ENCODE measurements around the gene WDR91. TPM values are rescaled to one million over a fixed set of nuclear protein-coding genes. Genes with fewer than 3 reads are reported as not detected.
"Not testable (repeated sequence)": the region's sequence is repeated elsewhere in the genome, so short reads cannot be mapped to it uniquely, and the experiment has no call there.

WDR91 gene
- total RNA-seq, 1 experiment from 2014 or later, result 7.3 TPM

DNA sequence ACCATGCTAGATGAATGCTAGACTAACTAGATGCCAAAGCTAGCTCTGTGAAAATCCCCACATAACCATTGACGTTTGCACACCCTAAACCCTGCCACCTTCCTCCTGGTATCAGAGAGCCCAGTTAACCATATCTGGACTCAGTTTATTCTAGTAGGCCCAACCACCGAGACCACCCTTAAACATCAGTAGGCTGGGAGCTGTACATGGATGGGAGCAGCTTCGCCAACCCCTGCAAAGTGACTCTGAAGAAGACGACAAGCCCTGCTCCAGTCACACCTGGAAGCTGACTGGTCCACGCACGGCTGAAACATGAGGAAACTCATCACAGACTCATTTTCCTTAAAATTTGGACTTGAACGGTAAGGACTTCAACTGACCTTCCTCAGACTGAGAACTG is 36.4 kb downstream of the WDR91 start:
- TF ChIP-seq, protein P1, sequence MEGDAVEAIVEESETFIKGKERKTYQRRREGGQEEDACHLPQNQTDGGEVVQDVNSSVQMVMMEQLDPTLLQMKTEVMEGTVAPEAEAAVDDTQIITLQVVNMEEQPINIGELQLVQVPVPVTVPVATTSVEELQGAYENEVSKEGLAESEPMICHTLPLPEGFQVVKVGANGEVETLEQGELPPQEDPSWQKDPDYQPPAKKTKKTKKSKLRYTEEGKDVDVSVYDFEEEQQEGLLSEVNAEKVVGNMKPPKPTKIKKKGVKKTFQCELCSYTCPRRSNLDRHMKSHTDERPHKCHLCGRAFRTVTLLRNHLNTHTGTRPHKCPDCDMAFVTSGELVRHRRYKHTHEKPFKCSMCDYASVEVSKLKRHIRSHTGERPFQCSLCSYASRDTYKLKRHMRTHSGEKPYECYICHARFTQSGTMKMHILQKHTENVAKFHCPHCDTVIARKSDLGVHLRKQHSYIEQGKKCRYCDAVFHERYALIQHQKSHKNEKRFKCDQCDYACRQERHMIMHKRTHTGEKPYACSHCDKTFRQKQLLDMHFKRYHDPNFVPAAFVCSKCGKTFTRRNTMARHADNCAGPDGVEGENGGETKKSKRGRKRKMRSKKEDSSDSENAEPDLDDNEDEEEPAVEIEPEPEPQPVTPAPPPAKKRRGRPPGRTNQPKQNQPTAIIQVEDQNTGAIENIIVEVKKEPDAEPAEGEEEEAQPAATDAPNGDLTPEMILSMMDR (IDR thresholded peaks at IDR 0.05; ENCODE audit: unreplicated experiment), result no peak
- Mint-ChIP-seq H3K27me3 (ENCODE audit: insufficient read depth, unreplicated experiment) (no peaks in the 10 kb centered on the region), H3K4me1 (ENCODE audit: insufficient read depth, unreplicated experiment) (peaks cover 39% of the 10 kb centered on the region), H3K27ac (ENCODE audit: low read depth, unreplicated experiment) (no peak overlapping the region), H3K36me3 (ENCODE audit: insufficient read depth, unreplicated experiment) (peaks cover 18% of the 10 kb centered on the region), H3K9me3 (ENCODE audit: unreplicated experiment) (no peaks in the 10 kb centered on the region), H3K4me3 (ENCODE audit: unreplicated experiment) (no peak overlapping the region)
- no peak for DNase-seq (ENCODE audit: unreplicated experiment)
- POLR2A ChIA-PET, result interaction anchor here (1.0 to 2.5 kb wide), 3 partner anchors 16 to 188 kb away, joined by 3 to 12 read pairs (median 5); partner anchors contain the start of genes AGBL3 and WDR91
- intact Hi-C loops (cut with micrococcal nuclease), result loop anchor here (5.0 to 10.0 kb wide), 2 partner anchors 223 to 530 kb away; partner anchors contain the start of gene BPGM
- CTCF ChIA-PET, result interaction anchor here (0.7 kb wide), 1 partner anchor 187 kb away, joined by 3 read pairs; no protein-coding TSS in a partner anchor
- BruUV-seq (replicated peaks), result no TSS peak

DNA sequence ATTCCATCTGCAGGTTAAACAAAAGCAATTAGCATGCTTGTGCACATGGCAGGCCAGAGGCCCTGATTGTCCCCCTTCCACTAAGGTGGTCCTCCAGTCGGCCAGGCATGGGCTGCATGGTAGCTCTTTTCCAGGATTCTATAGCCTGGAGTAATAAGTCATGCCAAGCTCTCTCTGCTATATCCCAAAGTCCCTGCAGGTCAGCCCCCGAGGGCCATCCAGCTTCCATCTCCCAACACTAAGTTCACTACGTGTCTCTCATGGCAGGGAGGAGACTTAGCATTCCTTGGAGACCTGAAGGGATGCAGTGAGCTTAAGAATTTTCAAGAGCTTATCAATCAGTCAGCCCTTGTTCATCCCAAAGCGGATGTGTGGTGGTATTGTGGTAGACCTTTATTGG is 37.4 kb downstream of the WDR91 start:
- CTCF ChIA-PET, result interaction anchor here (0.6 to 1.2 kb wide), 3 partner anchors 145 to 565 kb away, joined by 3 read pairs; no protein-coding TSS in a partner anchor
- H3K27me3 Mint-ChIP-seq (ENCODE audit: insufficient read depth, unreplicated experiment); BruUV-seq (replicated peaks); H3K4me3 Mint-ChIP-seq (ENCODE audit: unreplicated experiment); H3K9me3 Mint-ChIP-seq (ENCODE audit: unreplicated experiment); H3K27ac Mint-ChIP-seq (ENCODE audit: low read depth, unreplicated experiment); DNase-seq (ENCODE audit: unreplicated experiment): not testable (repeated sequence)
- Mint-ChIP-seq H3K36me3 (ENCODE audit: insufficient read depth, unreplicated experiment) (peaks cover 22% of the 10 kb centered on the region), H3K4me1 (ENCODE audit: insufficient read depth, unreplicated experiment) (peaks cover 48% of the 10 kb centered on the region)
- intact Hi-C loops (cut with micrococcal nuclease), result loop anchor here (5.0 to 10.0 kb wide), 2 partner anchors 222 to 529 kb away; partner anchors contain the start of gene BPGM
- POLR2A ChIA-PET, result interaction anchor here (0.9 to 4.9 kb wide), 4 partner anchors 16 to 528 kb away, joined by 3 to 78 read pairs (median 14); partner anchors contain the start of genes AGBL3, BPGM and WDR91

DNA sequence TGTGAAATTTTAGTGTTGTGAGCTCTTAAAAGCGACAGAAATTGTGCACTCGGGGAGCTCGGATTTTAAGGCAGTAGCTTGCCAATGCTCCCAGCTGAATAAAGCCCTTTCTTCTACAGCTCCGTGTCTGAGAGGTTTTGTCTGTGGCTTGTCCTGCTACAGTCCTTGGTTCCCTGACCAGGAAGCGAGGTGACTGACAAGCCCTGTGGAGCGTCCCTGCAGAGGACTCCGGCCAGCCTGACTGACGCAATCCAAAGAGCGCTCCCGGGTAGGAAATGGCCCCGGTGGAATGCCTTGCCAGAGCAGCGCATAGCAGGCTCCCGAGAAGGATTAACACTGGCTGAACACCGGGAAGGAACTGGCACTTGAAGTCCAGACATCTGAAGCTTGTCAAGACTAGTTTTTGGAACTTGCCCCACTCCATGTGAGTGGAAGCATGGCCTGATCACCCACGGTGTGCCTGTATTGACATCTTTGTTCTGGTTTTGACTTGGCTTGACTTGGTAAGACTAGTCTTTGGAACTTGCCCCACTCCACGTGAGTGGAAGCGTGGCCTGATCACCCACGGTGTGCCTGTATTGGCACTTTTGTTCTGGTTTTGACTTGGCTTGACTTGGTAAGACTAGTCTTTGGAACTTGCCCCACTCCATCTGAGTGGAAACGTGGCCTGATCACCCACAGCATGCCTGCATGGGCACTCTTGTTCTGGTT is 39.6 kb downstream of the WDR91 start:
- H3K36me3 Mint-ChIP-seq (ENCODE audit: insufficient read depth, unreplicated experiment), result peaks cover 27% of the 10 kb centered on the region
- H3K4me3 Mint-ChIP-seq (ENCODE audit: unreplicated experiment), result peak overlapping the region; percentile 79
- not testable (repeated sequence) for H3K27me3 Mint-ChIP-seq (ENCODE audit: insufficient read depth, unreplicated experiment); H3K9me3 Mint-ChIP-seq (ENCODE audit: unreplicated experiment)
- H3K4me1 Mint-ChIP-seq (ENCODE audit: insufficient read depth, unreplicated experiment), result peaks cover 45% of the 10 kb centered on the region
- CTCF ChIA-PET, result interaction anchor here (0.6 to 2.1 kb wide), 11 partner anchors 8 to 1346 kb away, joined by 3 to 8 read pairs (median 3); no protein-coding TSS in a partner anchor
- H3K27ac Mint-ChIP-seq (ENCODE audit: low read depth, unreplicated experiment), result peak overlapping the region; percentile 88
- POLR2A ChIA-PET, result interaction anchor here (0.6 to 4.9 kb wide), 22 partner anchors 8 to 560 kb away, joined by 3 to 78 read pairs (median 5); partner anchors contain the start of genes AGBL3, BPGM, TMEM140 and WDR91
- BruUV-seq (replicated peaks), result TSS peak; percentile 59
- intact Hi-C loops (cut with micrococcal nuclease), result loop anchor here (5.0 to 10.0 kb wide), 2 partner anchors 219 to 527 kb away; partner anchors contain the start of gene BPGM
- peak; percentile 77 for DNase-seq (ENCODE audit: unreplicated experiment)

DNA sequence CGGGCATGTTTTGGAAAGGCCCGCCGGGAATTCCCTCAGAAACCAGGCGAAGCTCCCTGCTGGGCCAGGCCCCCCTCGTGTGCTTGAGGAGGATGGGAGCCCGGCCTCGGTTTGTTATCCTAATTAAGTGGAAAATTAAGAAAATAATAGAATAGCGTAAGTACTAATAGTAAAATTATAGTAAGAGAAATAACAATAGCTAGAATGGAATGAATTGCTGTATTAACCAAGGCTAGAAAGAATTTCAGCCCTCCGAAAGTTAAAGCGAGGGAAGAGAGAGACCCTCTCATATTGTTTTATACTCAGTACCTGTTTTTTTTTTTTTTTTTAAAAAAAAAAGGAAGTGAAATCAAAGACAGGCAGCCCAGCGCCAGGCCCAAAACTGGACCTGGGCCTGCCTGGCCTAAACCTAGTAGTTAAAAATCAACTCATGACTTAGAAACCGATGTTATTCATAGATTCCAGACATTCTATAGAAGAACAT is 40.3 kb downstream of the WDR91 start:
- ChIA-PET CTCF (interaction anchor here (0.6 to 2.1 kb wide), 19 partner anchors 8 to 1875 kb away, joined by 3 to 8 read pairs (median 3); no protein-coding TSS in a partner anchor), POLR2A (interaction anchor here (0.6 to 4.9 kb wide), 37 partner anchors 9 to 824 kb away, joined by 3 to 78 read pairs (median 4); partner anchors contain the start of genes AGBL3, BPGM, TMEM140 and WDR91)
- not testable (repeated sequence) for H3K9me3 Mint-ChIP-seq (ENCODE audit: unreplicated experiment); BruUV-seq (replicated peaks); DNase-seq (ENCODE audit: unreplicated experiment); H3K27me3 Mint-ChIP-seq (ENCODE audit: insufficient read depth, unreplicated experiment)
- H3K36me3 Mint-ChIP-seq (ENCODE audit: insufficient read depth, unreplicated experiment), result peaks cover 32% of the 10 kb centered on the region
- intact Hi-C loops (cut with micrococcal nuclease), result loop anchor here (1.0 to 10.0 kb wide), 4 partner anchors 40 to 526 kb away; partner anchors contain the start of genes AGBL3, BPGM and WDR91
- peak overlapping the region; percentile 88 for H3K27ac Mint-ChIP-seq (ENCODE audit: low read depth, unreplicated experiment)
- peak overlapping the region; percentile 79 for H3K4me3 Mint-ChIP-seq (ENCODE audit: unreplicated experiment)
- H3K4me1 Mint-ChIP-seq (ENCODE audit: insufficient read depth, unreplicated experiment), result peaks cover 38% of the 10 kb centered on the region

DNA sequence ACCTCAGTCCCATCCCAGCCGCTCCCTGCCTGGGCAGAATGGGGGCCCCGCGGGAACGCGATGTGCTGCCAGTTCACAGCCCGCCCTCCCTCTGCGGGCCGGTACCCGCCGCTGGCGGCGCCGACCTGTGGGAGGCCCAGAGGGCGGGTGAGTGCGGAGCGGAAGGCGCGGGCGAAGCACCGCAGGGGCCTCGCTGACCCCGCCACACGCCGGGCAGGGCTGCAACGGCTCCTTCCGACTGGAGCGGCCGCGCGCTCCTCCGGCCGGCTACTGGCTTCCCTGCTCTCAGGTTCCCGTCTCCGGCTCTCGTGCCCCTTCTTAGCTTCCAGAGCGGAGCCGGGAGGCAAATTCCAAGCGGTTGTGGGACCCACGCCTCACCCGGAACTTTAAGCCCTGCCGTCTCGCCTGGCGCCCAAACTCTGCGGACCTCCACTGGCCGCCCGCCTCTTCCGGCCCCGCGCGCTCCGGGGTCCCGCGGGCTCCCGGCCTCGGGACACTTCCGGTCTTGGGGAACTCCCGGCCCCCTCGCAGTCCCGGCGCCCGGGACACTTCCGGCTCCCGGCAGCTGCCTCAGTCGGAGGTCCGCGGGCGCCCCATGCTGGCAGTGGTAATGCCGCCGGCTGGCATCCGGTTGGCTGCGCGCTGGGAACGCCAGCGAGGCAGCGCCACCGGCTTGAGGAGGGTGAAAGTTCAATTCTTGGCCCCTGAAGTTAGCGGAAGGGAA is 40.9 kb downstream of the WDR91 start, which contains the start of gene CYREN:
Gene CYREN (minus strand): TSS at position 434 of the 724 bp plus-strand sequence. CDS start 1,785 bp downstream, outside the sequence.
- no TSS peak for BruUV-seq (replicated peaks)
- ChIA-PET CTCF (interaction anchor here (0.5 to 1.6 kb wide), 22 partner anchors 9 to 1874 kb away, joined by 3 to 8 read pairs (median 3); no protein-coding TSS in a partner anchor), POLR2A (interaction anchor here (0.6 to 4.9 kb wide), 36 partner anchors 10 to 825 kb away, joined by 3 to 78 read pairs (median 4); partner anchors contain the start of genes AGBL3, BPGM, TMEM140 and WDR91)
- Mint-ChIP-seq H3K4me3 (ENCODE audit: unreplicated experiment) (peak within 1 kb of the TSS; percentile 79), H3K36me3 (ENCODE audit: insufficient read depth, unreplicated experiment) (peaks cover 32% of the 10 kb centered on the region), H3K27me3 (ENCODE audit: insufficient read depth, unreplicated experiment) (no peaks in the 10 kb centered on the region), H3K9me3 (ENCODE audit: unreplicated experiment) (no peaks in the 10 kb centered on the region), H3K27ac (ENCODE audit: low read depth, unreplicated experiment) (peak within 1 kb of the TSS; percentile 88), H3K4me1 (ENCODE audit: insufficient read depth, unreplicated experiment) (peaks cover 34% of the 10 kb centered on the region)
- TF ChIP-seq, protein P1 (IDR thresholded peaks at IDR 0.05; ENCODE audit: unreplicated experiment), result peak; percentile 44
- DNase-seq (ENCODE audit: unreplicated experiment), result peak; percentile 95
- intact Hi-C loops (cut with micrococcal nuclease), result loop anchor here (1.0 to 10.0 kb wide), 4 partner anchors 41 to 526 kb away; partner anchors contain the start of genes AGBL3, BPGM and WDR91

All from MCF 10A (cell line).